Measurements from ENCODE around the gene KRTAP10-1.

- TF ChIP-seq, protein P1, sequence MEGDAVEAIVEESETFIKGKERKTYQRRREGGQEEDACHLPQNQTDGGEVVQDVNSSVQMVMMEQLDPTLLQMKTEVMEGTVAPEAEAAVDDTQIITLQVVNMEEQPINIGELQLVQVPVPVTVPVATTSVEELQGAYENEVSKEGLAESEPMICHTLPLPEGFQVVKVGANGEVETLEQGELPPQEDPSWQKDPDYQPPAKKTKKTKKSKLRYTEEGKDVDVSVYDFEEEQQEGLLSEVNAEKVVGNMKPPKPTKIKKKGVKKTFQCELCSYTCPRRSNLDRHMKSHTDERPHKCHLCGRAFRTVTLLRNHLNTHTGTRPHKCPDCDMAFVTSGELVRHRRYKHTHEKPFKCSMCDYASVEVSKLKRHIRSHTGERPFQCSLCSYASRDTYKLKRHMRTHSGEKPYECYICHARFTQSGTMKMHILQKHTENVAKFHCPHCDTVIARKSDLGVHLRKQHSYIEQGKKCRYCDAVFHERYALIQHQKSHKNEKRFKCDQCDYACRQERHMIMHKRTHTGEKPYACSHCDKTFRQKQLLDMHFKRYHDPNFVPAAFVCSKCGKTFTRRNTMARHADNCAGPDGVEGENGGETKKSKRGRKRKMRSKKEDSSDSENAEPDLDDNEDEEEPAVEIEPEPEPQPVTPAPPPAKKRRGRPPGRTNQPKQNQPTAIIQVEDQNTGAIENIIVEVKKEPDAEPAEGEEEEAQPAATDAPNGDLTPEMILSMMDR (CRISPR knock-in tag; IDR thresholded peaks at IDR 0.05): no peak
- TF ChIP-seq ZNF33B (CRISPR knock-in tag; IDR thresholded peaks at IDR 0.05) (no peak), ZFAT (CRISPR knock-in tag; conservative IDR thresholded peaks at IDR 0.05) (no peak), EP300 (IDR thresholded peaks at IDR 0.05; ENCODE audit: low read depth in 2 of 2, low read length in 2 of 2) (no peak), EP300 (CRISPR knock-in tag; IDR thresholded peaks at IDR 0.05; ENCODE audit: borderline replicate concordance) (no peak), ESRRA (CRISPR knock-in tag; IDR thresholded peaks at IDR 0.05; ENCODE audit: low read depth) (no peak), BHLHE40 (IDR thresholded peaks at IDR 0.05; ENCODE audit: low read length) (no peak), SETDB1 (CRISPR knock-in tag; IDR thresholded peaks at IDR 0.05; ENCODE audit: borderline replicate concordance) (no peak), JUNB (CRISPR knock-in tag; IDR thresholded peaks at IDR 0.05; ENCODE audit: borderline replicate concordance) (no peak), MTF1 (CRISPR knock-in tag; IDR thresholded peaks at IDR 0.05) (no peak), POLR2A (IDR thresholded peaks at IDR 0.05; ENCODE audit: insufficient read depth in 1 of 2, low read depth in 2 of 2, low read length in 2 of 2) (no peak), REST (IDR thresholded peaks at IDR 0.05; ENCODE audit: borderline replicate concordance in 1 of 2, low read depth in 1 of 2, low read length in 2 of 2) (no peak)
- TF ChIP-seq, protein P2, sequence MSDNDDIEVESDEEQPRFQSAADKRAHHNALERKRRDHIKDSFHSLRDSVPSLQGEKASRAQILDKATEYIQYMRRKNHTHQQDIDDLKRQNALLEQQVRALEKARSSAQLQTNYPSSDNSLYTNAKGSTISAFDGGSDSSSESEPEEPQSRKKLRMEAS (IDR thresholded peaks at IDR 0.05): no peak
These were observed 23.2 kb downstream of the KRTAP10-1 start for GRCh38 chr21:44516828-44517174.

Data from HepG2 (cell line).